Measurements from ENCODE around the gene TMEM131.

TMEM131 gene

GRCh38 chr2:98037206-98037605, 41.5 kb upstream of the TMEM131 start:
- no peak for TF ChIP-seq CTCF (IDR thresholded peaks at IDR 0.05; ENCODE audit: low read depth, low read length)
- DNase-seq (ENCODE audit: extremely low read depth, low read depth): no peak

DNA sequence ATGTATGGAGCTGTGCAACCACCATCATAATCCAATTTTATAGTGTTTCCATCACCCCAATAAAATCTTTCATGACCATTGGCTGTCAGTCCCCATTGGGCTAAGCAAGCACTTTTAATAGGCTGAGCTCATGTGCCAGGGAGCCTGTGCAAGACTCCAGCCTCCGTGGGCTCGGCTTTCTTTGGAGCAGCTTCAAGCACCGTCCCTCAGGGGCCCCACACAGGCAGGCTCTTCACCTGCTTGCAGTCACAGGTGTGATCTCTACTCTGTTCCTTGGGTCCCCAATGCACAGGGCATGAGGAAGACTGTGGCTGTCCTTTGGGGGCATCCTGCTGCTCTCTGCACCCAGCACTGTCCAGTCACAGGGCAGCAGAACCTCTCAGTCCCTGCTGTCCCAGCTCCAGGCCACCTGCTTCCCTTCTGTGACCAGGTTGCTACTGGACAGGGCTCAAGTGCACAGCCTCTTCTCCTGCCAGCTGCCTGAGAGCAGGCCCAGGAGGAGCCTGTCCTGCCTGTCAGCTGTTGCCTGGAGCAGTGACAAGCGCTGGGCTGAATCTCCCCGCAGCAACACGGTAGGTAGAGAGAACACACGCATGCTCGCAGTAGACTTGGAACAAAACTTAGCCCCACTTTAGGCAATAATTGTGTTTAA, 40.7 kb upstream of the TMEM131 start:
- TF ChIP-seq CTCF (IDR thresholded peaks at IDR 0.05; ENCODE audit: low read depth, low read length): no peak
- no peak for DNase-seq (ENCODE audit: extremely low read depth, low read depth)

DNA sequence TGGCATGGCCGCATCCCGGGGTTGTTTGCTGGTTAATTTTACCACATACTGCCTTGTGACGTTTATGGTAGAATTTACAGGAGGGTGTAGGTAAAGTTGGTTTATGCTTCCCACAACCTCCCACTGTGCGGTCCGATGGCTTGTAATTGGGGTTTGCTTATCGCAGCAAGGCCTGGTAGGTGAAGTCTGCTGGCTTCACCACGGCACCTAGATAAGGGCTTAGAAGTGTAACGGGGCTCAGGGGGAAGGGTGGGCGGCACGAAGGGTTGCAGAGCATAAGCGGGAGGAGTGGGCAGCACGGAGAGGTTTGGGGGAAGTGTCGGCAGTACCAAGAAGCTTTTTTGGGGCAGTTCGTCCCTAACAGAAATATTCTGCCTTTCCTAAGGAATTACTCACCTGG, 39.0 kb upstream of the TMEM131 start:
- TF ChIP-seq CTCF (IDR thresholded peaks at IDR 0.05; ENCODE audit: low read depth, low read length): no peak
- no peak for DNase-seq (ENCODE audit: extremely low read depth, low read depth)

DNA sequence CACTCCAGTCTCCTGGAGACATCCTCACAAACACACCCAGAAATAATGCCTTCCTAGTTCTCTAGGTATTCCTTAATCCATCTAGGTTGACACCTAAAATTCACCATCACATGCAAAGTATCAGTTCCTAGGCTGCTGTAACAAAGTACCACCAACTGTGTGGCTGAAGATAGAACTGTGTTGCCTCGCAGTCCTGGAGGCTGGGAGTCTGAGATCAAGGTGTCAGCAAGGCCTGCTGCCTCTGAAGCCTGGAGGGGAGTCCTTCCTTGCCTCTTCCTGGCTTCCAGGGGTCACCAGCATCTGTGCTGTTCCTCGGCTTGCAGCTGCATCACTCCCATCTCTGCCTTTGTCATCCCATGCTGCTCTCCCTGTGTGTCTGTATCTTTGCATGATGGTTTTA, 36.3 kb upstream of the TMEM131 start:
- DNase-seq (ENCODE audit: extremely low read depth, low read depth): no peak
- TF ChIP-seq CTCF (IDR thresholded peaks at IDR 0.05; ENCODE audit: low read depth, low read length): no peak

DNA sequence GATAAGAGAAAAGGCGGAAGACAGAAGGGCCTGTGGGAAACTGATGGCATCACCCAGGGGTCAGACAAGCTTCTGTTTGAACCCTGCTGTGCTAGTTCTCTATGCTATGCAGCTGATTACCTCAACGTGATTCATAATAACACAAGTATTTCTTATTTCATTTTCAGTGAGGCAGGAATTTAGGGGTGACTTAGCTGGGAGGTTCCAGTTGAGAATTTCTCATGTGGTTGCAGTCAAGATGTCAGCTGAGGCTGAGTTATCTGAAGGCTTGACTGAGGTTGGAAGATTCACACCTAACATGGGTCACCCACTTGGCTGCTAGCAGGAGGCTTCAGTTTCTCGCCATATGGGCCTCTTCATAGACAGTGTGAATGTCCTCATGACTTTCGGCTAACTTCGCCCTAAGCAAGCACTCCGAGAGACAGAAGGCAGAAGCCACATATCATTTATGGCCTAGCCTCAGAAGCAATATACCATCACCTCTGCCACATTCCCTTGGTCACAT, 34.0 kb upstream of the TMEM131 start:
- TF ChIP-seq CTCF (IDR thresholded peaks at IDR 0.05; ENCODE audit: low read depth, low read length): no peak
- no peak for DNase-seq (ENCODE audit: extremely low read depth, low read depth)

DNA sequence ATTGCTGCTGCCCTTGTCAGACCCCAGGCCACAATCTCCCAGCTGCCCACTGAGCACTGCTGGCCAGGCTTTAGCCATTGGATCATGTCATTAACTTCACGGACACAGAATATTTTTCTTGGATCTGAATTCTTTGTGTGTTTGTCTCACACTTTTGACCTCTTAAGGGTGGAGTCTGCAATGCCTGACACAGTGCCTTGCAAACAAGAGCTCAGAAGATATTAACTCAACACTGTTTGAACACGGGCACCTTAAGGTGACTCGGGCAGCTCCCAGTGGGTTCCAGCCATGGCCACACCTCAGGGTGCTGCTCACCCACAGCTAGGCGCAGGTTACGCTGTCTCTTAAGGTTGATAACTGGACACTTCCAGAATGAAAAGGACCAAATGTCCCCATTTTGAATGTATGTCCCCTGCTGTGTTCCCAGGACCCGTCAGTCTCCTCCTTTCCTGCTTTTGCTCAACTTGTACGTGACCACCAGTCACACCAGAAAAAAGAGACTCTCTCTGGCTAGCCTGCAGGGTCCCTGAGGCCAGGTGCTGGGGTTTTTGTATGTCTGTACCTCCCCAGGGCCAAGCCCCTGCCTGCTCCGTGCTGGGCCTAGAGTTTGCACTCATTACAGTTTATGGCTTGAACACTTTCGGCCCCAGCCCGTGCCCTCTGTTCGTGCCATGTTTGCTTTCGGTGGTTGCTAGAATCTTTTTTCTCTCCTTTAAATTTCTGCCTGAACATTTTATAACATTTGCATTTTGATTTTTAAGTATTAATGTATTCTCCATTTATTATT, 33.4 kb upstream of the TMEM131 start:
- DNase-seq (ENCODE audit: extremely low read depth, low read depth): no peak
- TF ChIP-seq CTCF (IDR thresholded peaks at IDR 0.05; ENCODE audit: low read depth, low read length): no peak

- DNase-seq (ENCODE audit: extremely low read depth, low read depth): no peak
These were observed 32.4 kb upstream of the TMEM131 start for GRCh38 chr2:98028101-98028561.

More at GRCh38 chr2:98028101-98028561, 32.4 kb upstream of the TMEM131 start:
- no peak for TF ChIP-seq CTCF (IDR thresholded peaks at IDR 0.05; ENCODE audit: low read depth, low read length)

All from AG09319 (cell line).